COLO829 (cell line): ENCODE data around the gene MBTD1.
"Not testable (repeated sequence)": the region's sequence is repeated elsewhere in the genome, so short reads cannot be mapped to it uniquely, and the experiment has no call there.

Experiments
- DNase-seq: peaks from one replicate; pipeline ENCODE4 v3.0.0; 2012; ENCODE audit warnings: low spot score

Gene MBTD1

DNA sequence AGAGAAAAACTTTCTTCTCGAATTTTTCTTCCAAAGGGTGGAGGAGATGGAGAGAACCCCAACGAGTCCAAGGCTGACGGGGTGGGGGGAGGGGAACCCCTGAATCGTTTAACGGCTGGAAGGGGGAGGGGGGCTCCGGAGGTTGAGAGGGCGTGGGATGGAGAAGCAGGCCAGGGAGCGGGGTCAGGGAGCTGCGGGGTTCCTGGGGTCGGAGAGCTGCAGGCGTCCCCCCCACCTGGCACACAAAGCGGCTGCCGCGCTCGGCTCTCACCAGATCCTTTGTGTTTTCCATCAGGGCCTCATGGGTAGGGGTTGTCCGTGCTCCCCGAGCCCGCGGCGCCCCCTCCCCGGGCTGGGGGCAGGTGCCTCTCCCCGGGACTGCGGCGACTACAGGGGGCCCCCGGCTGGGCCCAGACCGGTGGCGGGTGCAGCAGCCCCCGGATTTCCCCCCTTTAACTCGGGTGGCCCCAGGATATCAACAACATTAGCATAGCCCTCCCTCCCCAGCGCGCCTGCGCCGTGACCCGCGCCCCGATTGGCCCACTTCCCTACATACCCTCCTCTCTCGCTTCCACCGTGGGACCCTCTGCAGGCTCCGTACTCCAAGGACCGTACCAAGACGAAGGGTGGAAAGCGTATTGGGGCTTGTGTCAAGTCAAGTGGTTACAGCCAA lies at the start of gene MBTD1:
MBTD1 (minus strand) TSS at position 486 of the 673 bp plus-strand sequence. CDS start 34,888 bp downstream, outside the sequence.
- DNase-seq, result peak; percentile 97

DNA sequence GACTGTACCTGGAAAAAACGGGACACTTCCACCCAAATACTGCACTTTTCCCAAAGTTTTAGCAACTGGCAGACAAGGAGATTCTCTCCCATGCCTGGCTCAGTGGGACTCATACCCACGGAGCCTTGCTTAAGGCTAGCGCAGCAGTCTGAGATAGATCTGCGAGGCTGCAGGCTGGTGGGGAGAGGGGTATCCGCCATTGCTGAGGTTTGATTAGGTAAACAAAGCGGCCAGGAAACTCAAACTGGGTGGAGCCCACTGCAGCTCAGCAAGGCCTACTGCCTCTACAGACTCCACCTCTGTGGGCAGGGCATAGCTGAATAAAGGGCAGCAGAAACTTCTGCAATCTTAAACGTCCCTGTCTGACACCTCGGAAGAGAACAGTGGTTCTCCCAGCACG lies 45.3 kb upstream of the MBTD1 start:
- no peak for DNase-seq

DNA sequence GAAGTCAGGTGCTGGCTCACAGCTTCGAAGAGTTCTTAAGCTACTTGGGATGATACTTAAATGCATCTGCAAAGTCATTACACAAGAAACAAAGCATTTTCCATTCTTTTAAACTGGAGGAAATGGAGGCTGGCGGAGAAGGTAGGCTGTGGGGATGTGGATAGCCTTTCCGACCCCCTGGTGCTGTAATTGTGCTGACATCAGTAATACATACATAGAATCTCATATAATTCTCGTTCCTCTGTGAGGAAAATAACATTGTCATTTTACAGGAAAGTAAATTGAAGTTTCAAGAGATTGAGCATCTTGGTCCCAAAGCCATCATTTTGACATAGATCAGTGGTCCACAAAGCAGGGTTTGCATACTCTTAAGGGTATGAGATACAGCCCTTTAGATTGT lies 40.0 kb upstream of the MBTD1 start:
- DNase-seq, result no peak

DNA sequence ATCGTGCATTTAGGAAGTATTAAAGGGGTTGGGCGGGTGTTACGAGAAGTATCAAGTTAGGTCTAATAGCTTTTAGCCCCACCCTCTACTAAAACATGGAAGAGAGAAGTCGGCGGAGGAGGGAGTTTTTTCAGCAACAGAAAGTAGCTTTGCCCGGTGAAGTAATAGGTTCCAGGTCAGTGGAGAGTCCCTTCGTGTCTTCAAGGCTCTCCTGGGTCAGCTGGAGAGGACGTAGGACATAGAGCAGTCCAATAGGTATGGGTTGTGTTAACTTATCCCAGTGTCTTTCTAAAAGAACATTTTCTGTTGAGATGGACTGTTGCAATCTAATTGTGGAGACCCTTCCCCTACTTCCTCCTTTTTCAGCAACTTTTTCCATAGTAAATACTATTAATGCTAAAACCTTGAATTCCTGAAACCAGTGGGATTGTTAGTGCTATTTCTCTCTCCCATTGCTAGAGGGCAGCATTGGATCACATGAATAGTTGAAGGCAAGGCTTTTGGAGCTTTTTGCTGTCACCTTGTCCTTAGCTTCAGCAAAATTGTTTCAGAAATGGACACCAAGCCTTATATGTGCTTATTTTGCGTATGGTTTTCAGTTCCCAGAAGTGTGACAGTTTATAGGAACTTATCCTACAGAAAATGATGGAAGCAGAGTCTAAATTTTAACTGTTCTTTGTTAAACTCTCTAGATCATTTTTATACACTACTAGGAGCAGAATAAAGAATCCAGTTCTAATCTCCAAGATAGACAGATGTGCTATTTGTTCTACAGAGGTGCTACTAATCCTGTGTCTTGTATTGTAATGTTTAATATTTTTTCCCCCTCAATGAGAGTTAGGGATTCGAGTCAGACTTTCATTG lies 38.9 kb upstream of the MBTD1 start:
- DNase-seq, result peak; percentile 35

DNA sequence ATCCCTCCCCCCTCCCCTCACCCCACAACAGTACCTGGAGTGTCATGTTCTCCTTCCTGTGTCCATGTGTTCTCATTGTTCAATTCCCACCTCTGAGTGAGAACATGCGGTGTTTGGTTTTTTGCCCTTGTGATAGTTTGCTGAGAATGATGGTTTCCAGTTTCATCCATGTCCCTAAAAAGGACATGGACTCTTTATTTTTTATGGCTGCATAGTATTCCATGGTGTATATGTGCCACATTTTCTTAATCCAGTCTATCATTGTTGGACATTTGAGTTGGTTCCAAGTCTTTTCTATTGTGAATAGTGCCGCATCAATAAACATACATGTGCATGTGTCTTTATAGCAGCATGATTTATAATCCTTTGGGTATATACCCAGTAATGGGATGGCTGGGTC lies 34.5 kb upstream of the MBTD1 start:
- not testable (repeated sequence) for DNase-seq

DNA sequence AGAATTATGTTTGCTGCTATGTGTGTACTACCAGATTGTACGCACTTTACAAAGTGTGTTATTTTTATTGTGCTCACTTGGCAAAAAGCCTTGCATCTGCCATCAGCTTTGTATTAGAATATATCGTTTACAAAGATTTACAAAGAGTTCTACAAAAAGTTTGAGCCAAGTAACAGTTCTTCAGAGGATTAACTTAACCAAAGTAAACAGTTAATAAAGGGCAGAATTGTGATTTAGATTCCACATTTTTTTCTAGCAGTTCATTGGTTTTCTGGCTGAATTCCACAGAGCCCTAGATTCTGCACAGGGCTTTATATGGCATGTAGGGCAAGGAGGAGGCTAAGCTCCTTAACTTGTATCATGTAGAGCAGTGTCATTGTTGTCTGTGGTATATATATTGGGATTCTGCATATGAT lies 29.9 kb upstream of the MBTD1 start:
- DNase-seq, result no peak

DNA sequence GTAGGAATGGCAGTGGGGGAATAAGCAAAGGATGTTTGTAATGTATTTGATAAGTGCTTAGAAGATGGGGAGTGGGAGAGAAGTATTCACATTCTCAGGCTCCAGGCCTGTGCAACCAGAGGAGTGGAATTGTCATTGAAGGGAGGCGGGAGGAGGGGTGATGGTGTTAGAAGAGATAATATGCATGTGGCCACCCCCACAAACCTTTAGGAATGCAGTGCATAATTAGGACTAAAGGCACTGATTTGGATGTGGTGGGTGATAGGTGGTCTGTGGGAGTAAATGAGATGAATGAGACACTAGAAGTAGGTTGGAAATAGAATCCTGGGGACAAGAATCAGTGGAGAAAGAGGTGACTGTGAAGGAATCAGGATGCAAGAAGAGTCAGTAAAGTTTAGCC lies 27.6 kb upstream of the MBTD1 start:
- no peak for DNase-seq

DNA sequence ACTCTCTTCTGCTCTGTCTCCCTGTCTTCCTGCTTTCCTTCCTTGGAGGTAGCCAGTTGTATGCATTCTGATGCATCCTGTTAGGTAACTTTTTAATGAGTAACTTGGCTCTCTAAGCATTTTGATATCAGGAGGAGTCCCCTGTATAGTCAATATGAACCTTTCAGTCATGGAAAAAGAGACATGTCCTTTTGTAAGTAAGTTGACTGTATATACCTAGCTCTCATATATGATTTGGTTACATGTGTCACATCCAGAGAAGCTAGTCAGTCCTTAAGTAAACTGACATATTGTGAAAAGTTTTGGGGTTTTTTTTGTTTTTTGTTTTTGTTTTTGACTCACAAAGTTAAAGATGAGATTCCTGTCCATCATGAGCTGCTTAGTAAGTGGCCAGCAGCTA lies 19.3 kb upstream of the MBTD1 start:
- no peak for DNase-seq

DNA sequence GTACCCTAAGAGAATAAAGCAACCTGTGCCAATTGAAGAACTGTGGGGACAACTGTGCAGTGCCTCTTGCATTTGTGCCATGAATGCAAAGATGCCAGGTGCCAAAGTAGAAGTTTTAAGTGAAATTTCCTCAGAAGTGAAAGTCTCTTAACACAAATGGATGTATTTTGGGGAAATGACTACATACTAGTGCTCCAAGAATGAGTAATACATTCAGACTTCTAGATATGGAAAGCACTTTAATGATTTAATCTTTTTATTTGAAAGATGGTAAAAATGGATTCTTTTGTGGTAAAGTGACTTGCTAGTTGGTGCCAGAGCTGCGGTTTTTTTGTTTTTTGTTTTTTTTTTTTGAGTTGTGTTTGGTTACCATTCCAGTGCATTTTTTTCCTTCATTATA lies 15.5 kb upstream of the MBTD1 start:
- DNase-seq, result no peak

DNA sequence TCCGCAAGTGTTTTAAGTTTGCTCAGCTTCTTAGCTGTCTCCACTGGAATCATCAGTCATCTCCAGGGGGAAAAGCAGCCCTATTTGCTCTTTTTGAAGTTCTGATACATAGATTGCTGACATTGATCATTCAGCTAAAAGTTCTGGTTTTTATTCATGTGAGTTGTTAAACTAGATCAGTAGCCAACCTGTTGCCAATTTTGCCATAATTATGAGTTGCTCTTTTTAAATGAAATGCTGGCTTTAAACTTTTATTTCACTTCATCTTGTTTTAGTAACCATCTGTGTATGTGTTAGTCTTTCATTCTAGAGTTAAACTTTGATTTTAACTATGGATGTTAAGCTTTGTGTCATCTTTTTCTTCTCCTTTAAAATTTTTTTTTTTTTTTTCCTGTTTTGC lies 13.0 kb upstream of the MBTD1 start:
- no peak for DNase-seq

DNA sequence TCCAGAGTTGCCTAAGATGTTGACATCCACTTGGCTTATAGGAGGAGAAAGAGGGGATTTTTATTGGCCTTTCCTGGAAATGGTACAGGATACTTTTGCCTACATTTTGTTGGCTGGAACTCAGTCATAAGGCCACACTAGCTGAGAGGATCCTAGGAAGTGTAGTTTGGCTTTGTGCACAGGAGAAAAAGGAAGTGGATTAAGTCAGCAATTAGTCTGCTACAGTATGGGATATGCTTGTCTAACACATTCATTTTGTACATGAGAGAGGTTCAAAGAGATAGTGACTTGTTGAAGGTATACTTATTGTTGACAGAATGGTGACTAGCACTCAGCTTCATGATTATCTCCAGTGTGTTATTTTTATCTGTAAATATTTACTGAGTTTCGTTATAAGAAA lies 10.8 kb upstream of the MBTD1 start:
- no peak for DNase-seq

DNA sequence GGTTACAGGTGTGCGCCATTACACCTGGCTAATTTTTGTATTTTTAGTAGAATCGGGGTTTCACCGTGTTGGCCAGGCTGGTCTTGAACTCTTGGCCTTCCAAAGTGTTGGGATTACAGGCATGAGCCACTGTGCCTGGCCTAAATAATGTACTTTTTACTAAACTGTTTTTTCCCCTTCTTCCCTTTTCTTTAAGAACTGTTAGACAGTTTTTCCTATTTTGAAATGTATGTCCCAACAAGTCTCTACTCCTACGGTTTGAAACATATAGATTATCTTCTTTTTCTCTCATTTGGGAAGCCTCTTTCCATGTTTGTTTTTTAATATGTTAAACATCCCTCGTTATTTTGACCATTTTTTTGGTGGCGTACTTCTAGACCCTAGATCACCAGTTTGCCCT lies 10.1 kb upstream of the MBTD1 start:
- no peak for DNase-seq

DNA sequence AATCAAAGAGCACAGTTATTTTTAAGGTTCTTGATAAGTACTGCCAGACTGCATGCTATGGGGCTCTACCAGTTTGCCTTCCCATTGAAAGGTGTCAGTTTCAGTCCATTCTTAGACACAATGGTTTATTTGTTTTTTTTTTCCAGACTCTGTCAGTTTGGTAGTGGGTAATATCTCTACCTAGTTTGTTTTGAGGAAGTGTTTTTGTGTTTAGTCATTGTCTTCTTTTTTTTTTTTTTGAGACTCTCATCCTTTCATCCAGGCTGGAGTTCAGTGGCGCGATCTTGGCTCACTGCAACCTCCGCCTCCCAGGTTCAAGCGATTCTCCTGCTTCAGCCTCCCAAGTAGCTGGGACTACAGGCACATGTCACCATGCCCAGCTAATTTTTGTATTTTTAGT lies 4.6 kb upstream of the MBTD1 start:
- not testable (repeated sequence) for DNase-seq

DNA sequence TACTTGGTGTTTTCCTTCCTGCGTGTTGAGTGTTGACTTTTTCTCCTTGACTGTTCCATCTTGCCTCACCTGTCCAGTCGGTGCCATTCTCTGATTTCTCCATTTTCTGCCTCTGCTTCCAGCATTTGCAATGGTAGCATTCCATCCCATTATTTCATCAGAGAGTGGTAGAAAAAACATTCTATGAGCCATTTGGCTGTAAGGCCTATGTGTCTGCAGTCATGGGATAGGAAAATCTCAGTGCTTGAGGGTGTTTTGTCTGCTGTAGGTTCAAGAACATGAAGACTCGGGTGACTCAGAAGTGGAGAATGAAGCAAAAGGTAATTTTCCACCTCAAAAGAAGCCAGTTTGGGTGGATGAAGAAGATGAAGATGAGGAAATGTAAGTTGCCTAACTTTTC lies 3.2 kb upstream of the MBTD1 start:
- DNase-seq, result no peak

DNA sequence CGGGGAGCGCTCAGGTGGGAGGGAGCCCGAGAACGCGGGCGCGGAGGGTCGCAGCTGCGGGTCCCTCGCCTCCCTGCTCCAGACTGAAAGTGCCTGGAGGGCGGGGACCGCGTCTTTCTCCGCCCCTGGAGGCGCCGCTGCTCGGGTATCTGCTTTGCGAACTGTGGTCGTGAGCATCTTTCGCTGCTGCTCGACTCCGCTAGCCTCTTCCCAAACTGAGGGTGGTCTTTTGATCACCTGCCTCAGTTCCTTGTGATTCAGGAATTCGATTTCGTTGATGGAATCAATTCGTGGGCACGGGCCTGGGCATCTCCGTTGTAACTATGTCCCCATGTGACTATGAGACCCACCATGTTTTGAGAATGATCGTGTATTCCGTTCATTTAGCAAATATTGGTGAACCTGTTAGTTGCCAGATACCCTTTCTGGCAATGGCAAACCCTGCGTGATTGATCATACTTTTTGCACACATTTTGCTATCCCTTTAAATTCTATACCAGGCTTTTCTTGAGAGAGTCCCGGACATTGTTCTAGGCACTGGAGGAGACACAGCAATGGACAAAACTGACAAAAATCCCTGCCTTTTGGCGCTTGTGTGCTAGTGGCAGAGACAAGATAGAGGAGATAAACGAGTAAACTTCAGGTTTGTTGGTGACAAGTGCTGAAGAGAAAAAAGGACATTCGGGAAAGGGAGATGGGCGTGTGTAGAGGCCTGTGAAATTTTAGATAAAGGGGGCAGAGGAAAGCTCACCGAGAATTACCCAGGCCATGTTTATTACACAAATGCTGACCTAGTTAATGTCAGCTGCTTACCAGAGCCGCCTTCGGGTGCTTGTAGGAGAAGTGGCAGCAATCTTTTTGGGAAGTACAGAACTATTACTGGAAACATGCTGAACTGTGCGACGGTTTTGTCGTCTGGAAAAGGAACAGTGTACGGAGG lies 1.4 kb upstream of the MBTD1 start:
- peak; percentile 32 for DNase-seq

DNA sequence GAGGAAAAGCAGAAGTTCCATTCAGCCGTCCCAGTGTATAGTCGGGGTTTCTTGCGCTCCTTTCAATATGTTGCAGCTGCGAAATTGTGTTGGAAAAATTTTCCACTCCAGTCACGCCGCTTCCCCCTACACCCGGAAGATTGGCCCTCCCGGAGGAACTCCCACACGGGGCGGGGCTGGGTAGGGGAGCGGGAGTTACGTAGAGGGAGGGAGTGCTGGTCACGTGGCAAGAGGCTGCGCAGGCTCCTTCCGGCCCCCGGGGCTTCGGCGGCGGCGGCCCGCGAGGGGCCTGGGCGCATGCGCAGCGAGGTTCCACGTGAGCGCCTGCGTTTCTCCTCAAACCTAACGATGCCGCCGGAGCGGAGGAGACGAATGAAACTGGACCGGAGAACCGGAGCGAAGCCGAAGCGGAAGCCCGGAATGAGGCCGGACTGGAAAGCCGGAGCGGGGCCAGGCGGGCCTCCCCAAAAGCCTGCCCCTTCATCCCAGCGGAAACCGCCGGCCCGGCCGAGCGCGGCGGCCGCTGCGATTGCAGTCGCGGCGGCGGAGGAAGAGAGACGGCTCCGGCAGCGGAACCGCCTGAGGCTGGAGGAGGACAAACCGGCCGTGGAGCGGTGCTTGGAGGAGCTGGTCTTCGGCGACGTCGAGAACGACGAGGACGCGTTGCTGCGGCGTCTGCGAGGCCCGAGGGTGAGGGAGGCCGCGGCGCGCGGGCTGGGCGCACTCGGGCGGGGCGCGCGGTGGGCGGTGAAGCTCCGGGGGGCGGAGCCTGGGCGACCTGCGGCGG lies 581 bp upstream of the MBTD1 start, which contains the start of gene UTP18:
UTP18 (plus strand) TSS at position 310 of the 787 bp plus-strand sequence; CDS start at position 349, 39 bp downstream.
- DNase-seq, result peak; percentile 98

DNA sequence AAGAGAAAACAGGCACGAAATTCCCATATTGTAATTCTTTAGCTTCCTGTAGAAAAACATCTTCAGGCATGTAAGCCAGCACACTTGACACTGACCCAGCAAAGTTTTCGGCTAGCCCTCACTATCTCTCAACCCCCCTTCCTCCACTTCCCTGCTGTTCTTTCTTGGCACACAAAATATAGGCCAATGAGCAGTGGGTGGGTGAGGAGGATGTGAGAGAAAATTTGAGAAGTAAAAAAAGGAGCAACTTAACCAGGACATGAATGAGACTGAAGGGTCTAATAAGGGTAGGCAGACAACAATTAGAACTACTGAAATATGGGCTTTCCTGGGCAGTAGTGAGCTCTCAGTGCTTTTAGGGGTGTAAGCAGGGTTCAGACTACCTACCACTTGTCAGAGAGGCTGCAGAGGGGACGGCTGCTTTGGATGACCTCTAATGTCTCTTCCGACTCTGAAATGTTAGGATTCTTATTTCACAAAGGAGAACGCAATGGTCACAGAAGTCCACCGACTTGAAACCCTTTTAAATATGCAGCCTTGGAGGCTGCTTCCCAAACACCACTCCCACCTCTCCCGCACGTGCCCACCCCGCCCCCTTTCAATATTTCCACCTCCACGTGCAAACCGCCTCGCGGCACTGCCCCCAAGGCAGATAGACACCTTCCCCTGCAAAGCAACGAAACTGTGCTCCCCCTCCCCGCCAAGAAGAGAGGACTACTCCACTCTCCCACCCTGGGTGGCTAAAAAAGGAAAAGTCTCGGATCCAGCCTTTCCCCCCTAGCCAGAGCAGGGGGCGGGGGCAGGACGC lies 889 bp downstream of the MBTD1 start:
- DNase-seq, result no peak

DNA sequence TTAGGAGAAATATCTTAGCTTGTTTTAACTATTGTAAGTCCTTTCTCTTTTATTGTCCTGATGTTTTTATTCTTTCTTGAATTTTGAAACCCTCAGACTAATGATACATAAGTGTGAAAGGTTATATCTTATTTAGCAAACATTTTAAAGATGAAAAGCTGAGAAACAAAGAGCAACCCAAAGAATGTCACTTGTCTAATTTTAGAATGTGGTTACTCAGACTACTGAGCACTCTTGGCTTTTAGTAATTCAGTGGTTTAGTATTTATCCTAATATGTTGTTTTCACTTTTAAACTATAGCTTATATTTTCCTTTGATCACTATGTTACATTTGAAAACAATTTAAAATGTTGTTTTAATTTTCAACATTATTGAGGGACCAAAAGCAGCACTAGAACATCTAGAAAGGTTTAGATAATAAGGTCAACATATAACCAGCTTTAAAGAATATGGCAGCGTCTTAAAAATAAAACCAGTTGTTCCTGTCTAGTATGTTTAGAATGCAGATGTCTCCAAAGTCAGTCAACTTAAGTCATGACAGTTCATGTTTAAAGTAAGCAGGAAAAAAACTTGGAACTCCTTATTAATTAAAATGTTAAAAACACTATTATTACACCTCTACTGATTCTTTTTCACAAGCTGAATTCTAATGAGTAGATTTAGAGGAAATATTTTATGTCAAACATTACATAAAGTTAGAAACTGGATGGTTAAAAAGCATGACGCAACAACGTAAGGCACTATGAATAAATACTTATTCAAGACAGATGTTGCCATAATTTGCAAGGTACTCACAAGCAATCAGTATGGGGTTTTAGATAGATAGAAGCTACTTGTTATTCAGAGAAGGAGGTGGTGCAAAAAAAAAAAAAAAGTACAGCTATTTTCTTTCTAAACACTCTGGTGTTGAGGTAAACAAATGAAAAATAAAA lies 2.4 kb downstream of the MBTD1 start:
- no peak for DNase-seq

DNA sequence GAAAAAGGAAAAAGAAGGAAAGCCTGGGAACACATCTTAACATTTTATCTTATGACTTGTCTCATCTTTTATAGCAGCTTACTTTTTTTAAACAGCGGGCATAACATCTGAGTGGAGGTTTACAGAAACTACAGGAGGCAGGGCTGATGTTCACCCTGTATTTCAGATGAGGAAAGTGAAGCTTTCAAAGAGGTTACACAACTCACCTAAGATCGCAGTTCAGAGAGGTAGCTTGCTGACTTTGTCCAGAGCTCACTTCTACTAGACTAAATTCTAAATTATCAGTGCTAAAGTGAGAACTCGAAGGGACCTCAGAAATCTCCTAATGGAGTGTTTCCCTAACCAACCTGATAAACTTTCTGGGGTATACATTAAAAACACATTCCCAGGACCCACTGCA lies 3.7 kb downstream of the MBTD1 start:
- no peak for DNase-seq
